ENCODE results near the gene KDM7A. TPM values are rescaled to one million over a fixed set of nuclear protein-coding genes. Genes with fewer than 3 reads are reported as not detected.
"Not testable (repeated sequence)": the region's sequence is repeated elsewhere in the genome, so short reads cannot be mapped to it uniquely, and the experiment has no call there.

KDM7A gene
- polyA plus RNA-seq, 1 donor = 17.5 TPM

DNA sequence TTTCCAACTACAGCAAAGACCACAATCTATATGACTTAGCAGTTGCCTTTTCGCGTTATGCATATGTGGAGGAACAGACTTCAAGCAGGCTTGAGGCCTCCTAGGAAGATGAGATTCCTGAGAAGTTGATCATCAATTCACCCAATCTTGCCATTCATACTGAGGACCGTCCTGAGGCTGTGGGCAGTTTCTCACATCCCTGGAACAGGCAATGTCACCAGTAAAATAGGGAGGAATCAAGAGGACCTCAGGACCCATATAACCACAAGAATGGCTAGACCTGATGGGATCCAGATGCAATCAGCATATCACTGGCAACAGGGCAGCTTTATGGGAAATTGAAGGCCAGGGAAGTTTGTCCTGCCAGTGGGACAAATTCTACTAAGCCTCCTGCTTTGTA, 17.3 kb downstream of the KDM7A start:
- no peak for DNase-seq

DNA sequence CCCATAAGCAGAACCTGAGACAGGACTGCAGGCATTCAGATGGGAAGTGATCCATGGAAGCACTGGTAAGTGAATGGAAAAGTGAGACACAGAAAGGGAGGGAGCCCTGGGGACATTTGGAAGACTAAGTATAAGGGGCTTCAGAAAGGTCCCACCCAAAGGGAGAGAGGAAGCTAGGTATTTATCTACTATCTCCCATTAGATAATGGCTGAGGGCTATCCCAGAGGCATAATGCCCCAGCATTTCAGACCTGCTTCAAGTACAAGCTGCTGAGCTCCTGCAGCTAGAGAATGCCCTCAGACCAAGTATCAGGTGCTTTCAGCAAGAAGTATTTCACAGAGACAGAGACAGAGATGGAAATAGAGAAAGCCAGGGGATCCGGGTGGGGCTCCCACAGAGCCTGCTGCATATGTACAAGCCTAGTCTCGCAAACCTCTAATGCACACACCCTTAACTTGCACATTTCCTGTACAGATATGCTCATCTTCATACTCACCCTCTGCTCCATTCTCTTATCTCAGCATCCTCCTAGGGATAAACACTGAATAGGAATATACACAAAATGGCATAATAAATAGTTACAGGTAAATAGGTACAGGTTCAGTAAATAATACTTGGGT, 20.2 kb downstream of the KDM7A start:
- DNase-seq = no peak

DNA sequence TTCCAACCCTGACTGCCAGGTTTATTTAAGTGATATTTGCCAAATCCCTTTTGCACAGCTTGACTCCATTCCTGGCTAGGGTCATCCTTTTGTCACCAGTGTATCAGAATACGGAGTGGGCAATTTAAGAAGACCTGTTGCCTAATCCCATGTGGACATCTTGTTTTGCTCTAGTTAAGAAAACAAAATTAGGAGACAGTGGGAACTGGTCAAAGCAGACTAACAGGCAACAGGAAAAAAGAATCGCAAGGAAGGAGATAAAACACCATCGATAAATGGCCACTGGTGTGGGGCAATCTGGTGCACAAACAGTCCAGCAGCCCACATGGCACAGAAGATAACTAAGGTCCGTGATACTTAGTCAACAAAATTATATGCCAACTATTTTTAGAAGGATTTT, 21.4 kb downstream of the KDM7A start:
- no peak for DNase-seq

DNA sequence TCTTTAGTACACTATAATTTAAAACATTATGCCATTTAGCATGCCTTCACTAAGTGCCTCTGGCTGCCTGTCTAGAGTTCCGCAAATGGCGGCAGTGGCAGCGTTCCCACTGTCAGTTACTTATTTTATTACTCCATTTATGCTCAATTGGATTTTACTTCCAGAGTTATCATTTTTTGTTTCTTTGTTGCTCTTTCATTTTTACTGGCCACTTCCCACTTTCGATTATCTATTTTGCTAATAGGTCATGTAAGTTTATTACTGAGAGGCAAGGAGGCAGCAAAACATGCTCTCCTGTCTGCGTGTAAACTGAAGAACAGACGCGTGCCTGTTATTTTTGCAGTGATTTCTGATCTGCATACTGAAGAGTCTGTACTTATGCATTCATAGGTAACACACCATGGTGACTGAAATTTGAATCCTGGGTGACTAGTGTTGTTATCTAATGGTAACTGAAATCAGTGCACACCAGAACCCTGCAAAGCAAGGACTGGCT, 23.1 kb downstream of the KDM7A start:
- no peak for DNase-seq

DNA sequence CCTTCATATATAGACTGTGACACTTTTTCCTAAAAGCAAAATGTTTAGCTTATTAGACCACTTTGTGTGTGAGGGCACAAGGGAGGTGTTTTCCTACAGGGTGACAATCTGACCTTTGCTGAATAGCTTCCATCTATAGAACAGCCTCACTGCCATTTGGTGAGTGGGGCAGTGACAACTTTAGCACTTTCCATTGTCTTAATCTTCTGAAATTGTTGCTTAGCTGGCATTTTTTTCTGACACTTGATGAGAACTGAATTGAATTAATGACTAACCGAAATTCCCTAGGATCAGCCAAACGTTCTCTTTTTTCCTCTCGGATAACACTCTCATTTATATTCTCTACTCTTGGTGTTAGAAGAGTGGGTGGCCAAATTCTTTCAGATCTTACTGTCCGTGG, 30.2 kb downstream of the KDM7A start:
- peak; percentile 7 for DNase-seq

DNA sequence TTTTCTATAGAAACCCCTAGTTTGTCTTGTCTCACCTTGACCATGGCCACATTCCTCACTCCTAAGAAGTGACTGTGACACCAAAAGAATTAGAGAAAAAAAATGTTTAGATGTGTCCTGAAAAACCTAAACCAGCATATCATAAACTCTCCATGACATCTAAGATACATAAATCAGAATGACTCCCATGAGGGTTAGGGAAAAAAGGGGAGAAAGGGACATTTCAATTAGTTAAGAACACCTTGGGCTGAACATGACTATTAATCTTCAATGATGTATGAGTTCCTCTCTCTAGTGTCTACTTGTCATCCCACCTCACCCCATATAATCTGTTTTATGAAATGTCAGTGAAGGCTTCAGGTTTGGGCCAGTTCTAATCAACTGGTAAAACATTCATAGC, 31.1 kb downstream of the KDM7A start:
- DNase-seq = no peak

DNA sequence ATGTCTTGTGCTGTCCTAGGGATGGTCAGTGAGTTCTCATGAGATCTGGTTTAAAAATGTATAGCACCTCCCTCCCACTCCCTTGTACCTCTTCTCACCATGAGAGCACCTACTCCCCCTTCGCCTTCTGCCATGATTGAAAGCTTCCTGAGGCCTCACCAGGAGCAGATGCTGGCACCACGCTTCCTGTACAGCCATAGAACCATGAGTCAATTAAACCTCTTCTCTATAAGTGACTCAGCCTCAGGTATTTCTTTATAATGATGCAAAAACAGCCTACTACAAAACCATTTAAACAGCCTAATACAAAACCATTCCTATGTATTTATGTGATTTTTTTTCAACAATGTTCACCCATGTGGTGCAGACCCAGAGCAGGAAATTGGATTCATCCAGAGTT, 32.0 kb downstream of the KDM7A start:
- no peak for DNase-seq

DNA sequence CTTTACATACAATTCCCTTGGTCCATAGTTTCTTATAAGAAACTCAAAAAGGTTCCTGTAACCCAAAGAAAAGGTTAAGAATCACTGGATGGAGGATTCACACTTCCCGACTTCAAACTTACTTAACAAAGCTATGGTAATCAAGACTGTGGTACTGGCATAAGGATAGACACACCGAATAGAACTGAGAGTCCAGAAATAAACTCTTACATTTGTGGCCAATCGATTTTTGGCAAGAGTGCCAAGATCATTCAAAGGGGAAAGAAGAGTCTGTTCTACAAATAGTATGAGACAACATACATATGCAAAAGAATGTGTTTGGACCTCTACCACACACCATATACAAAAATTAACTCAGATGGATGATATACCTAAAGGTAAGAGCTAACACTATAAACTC, 32.8 kb downstream of the KDM7A start:
- no peak for DNase-seq

DNA sequence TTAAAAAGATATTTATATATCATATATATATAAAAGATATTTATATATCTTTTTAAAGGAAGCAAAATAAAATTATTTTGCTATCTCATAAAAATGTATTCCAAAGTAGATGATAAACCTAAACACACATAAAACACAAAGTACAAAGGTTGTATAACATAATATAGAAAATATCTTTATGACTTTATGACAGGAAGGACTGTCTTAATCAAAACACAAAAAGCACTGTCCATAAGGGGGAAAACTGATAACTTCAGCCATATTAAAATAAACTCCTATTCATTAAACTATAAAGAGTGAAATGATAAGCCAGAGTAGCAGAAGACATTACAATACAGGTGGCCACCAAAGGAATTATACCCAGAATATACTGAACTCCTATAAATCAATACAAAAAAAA, 34.8 kb downstream of the KDM7A start:
- no peak for DNase-seq

DNA sequence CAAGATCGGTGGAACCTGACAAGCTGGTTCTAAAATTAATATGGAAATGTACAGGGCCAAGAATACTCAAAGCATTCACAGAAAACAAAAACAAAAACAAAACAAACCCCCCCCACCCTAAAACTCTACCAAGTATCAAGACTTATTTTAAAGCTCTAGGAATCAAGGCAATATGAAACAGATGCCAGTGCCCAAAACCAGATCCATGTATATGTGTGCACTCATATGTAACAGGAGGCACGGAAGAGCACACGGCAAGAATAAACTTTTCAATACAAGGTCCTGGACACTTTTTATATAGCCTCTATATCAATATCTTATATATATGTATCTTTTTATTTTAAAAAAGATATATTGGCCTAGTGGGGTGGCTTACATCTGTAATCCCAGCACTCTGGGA, 35.5 kb downstream of the KDM7A start:
- no peak for DNase-seq

DNA sequence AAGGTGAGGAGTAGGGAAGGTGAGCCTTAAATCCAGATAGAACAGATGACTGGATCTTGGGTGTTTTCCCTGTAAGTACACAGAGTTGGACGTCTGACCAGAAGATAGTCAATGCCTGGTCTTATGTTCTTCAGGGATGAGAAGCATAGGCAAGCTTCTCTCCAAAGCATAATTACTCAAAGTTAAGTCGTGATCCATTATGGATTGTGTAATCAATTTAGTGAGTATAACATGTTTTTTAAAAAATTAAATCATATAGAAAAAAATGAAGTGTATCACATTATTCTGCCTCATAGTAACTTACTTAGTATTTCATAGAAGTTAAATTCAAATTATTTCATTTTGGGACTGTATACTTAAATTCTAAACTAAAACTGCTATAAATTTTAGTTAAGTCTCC, 39.7 kb downstream of the KDM7A start:
- DNase-seq = no peak

DNA sequence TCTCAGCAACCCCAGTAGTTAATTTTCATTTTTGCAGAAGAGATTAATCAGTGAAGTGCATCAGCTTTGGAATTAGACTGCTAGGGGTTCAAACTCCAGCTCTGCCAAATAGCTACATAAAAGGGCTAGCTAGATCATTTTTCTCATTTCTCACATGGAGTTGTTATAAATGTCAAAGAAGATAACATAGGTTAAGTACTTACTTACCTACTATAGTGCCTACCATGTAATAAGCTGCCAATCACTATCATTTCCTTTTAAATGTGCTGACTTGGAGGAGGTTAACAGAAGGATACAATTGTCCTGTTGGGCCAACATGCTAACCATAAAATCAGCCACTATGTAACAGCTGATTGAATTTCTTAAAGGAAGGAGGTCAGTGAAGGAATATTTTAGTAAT, 40.7 kb downstream of the KDM7A start:
- DNase-seq = no peak

DNA sequence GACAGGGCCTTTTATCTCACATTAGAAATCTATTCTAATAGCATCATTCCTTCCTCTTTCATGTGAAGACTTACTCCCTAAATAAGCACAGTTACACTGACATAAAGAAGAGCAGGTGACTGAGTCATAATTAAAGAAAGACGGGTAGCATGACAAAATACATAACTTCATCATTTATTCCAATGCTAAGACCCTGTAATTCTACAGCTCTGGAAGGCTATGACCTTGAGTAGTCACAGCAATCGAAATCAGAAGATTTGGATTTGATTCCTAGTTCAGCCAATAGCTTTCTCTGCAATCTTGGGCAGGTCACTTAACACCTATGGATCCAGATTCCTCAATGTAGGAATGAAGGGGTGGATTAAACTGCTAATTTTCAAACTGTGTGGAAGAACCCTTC, 42.7 kb downstream of the KDM7A start:
- DNase-seq = no peak

DNA sequence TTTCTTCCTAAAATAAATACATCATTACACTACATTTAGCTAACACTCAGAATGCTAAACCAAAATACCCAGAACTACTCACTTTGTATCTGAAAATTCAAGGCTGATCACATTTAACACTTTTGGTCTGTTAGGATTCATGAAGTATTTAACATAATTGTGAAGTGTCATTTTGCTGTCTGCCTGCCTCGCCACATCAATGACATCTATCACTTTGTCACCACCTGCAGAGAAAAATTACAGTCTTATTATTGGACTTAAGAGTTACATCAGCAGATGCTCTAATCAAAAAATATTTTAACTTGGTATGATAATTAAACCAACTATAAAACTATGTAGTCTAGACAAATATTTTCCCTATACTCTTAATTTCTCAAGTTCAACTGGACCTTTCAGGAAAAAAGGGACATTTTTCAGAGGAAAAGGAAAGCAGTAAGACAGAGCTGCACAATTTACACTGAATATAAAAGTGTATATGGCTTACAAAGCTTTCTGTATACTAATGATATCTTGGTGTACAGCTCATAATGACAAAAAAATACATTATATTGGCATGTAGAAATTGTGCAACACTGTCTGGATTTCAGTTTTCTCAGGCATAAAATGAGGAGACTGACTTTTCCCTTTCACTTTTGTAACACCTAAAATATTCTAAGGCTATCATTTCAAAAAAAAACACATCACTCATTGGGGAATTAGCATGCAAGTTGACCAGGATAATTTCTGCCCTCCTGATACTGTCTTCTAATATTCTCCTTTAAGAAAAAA, 49.2 kb downstream of the KDM7A start:
- no peak for DNase-seq

DNA sequence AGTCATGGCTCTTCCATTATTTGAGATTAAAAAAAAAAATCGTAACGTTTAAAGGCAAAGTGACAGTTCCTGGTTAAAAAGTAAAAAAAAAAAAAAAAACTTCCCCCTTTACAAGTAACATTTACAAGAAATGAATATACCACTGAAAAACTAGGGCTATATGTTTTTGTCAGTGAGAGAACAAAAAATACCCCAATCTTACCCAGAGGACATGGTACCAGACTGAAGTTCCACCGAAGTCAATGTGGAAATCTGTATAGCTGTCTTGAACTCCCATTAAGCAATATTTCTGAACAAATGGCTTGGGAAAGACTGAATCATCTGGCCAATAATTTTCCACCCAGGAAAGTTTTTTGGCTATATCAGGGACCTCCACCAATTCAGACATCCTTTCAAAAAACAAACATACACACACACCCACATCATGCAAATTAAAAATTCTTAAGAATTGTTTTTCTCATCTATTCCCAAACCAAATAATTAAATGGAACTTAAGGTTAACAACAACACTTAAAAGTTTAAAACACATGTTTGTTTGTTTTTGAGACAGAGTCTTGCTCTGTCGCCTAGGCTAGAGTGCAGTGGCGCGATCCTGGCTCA, 50.2 kb downstream of the KDM7A start:
- DNase-seq = no peak

DNA sequence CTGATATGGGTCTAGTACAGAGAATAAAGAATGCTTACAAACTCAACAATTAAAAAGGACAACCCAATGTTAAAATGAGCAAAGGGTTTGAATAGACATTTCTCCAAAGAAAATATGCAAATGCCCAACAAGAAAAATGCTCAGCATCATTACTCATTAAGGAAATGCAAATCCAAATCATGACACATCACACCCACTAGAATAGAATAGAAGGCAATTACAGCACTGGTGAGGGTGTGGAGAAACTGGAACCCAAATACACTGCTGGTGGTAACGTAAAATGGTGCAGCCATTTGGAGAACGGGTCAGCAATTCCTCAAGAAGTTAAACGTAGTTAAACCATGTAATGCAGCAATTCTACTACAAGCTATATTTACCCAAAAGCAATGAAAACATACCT, 53.8 kb downstream of the KDM7A start:
- DNase-seq = no peak

DNA sequence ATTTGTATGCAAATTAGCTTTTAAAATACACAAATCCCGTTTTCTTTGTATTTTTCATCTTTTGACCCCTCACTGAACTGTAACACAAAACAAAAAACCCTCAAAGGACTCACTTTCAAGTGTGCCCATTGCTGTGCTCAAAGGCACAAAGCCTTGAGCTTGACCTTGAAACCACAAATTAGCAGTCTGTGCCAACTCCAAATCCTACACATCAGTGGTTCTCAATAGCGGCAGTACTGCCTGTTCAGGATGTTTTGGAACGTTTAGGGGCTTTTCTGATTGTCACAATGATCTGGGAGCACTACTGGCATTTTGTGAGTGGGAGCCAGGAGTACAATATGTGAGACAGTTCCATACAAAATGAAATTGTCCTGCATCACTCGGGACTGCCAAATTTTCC, 55.5 kb downstream of the KDM7A start:
- DNase-seq = no peak

DNA sequence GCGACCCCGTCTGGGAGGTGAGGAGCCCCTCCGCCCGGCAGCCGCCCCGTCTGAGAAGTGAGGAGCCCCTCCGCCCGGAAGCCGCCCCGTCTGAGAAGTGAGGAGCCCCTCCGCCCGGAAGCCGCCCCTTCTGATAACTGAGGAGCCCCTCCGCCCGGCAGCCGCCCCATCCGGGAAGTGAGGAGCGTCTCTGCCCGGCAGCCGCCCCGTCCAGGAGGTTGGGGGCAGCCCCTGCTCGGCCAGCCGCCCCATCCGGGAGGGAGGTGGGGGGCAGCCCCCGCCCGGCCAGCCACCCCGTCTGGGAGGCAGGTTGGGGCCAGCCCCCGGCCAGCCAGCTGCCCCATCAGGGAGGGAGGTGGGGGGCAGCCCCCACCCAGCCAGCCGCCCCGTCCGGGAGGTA, 62.0 kb downstream of the KDM7A start:
- not testable (repeated sequence) for DNase-seq

DNA sequence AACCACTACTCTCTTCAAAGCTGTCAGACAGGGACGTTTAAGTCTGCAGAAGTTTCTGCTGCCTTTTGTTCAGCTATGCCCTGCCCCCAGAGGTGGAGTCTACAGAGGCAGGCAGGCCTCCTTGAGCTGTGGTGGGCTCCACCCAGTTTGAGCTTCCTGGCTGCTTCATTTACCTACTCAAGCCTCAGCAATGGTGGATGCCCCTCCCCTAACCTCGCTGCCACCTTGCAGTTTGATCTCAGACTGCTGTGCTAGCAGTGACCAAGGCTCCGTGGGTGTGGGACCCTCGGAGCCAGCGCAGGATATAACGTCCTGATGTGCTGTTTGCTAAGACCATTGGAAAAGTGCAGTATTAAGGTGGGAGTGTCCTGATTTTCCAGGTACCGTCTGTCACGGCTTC, 68.0 kb downstream of the KDM7A start:
- DNase-seq = not testable (repeated sequence)

DNA sequence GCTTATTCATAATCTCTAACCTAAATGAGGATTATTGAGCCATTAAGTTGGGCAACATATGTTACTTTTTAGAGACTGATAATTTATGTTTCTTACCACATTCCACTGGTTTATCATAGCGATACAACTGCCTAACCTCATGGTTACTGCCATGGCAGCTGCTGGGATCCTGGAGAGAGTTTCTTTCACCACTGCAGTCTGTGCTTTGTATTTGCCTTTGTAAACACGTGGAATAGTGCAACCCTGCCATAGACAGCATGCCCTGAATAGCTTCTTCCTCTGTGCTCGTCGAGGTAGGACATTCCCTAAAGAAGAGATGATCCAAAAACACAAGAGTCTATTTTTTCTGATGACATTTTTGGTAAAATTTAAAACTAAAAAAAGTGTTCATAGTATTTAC, 80.3 kb downstream of the KDM7A start:
- no peak for DNase-seq

DNA sequence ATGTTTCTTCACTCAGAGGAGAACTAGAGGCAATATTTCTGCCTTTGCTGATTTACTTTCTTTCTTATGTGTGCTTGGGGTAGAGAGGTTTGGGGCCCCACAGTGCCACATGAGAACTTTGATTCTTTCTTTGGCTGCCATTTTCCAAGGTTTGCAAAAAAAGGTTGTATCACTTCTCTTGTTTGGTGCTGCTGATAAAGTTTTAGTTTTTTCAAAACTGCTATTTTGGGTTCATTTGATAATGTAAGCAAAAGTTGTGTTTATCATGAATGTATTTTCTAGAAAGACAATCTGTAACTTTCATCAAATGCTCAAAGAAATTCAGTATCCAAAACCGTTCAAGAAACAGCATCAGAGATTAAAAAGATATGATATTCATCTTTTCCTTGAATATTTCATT, 83.4 kb downstream of the KDM7A start:
- DNase-seq = no peak

DNA sequence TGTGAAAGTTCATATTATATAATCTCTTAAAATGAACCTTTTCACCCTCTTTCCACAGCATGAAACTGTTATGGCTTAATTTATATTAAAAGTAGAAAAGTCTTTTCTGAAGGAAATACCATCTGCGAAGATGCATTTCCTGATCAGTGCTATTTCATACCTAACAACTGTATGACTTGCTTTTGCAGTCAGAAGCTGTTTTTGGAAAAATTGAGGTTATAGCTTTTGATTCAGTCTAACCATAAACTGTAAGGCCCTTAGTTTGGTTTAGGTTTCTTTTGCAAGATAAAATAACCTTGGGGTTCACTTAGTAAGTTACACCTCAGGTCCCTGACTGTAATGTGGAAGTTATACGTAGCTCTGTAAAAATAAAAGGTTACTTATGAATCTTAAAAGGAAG, 91.3 kb downstream of the KDM7A start:
- no peak for DNase-seq

DNA sequence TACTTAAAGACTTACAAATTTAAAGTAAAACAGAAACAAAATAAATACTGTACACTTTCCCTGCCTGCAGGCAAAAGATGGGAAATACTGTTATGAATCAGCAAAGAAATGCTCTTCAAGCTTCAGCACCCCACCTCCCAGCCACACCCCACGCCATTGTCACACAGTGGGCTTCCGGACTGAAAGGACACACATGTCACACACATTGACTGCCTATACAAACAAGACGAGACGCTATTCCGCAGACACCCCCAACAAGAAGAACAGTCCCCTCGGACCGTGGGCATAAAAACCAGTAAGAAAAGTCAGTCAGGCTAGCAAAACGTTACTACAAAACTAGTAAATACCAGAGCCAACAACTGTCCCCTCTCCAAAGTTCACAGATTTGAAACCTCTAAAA, 91.8 kb downstream of the KDM7A start:
- DNase-seq = no peak

All from left kidney (tissue), 2 donors.